Neuron (in vitro differentiated cells): Measurements from ENCODE around the gene CPA4.

Source experiments
- H2AFZ ChIP-seq: one replicate; pipeline ENCODE4 v1.6.1; 2013; ENCODE audit warnings: low read depth, mild to moderate bottlenecking, inconsistent platforms, low read length, moderate library complexity
- H3K27me3 ChIP-seq: one replicate; pipeline ENCODE4 v1.6.1; 2013; ENCODE audit warnings: low read length; ENCODE audit not compliant: insufficient read depth
- H3K36me3 ChIP-seq: one replicate; pipeline ENCODE4 v1.6.1; 2013; ENCODE audit warnings: low read length; ENCODE audit not compliant: insufficient read depth
- H3K4me1 ChIP-seq: one replicate; pipeline ENCODE4 v1.6.1; 2013; ENCODE audit warnings: low read length; ENCODE audit not compliant: insufficient read depth
- H3K4me3 ChIP-seq: 2 replicates; pipeline ENCODE4 v1.5.1; 2013; ENCODE audit warnings: mild to moderate bottlenecking, low read length, moderate library complexity
- H3K9me3 ChIP-seq: one replicate; pipeline ENCODE4 v1.6.1; 2013; ENCODE audit warnings: low read length

The CPA4 gene

GRCh38 chr7:130269318-130269694 lies 23.7 kb upstream of the CPA4 start:
- no peaks in the 10 kb centered on the region for H3K27me3 ChIP-seq
- no peak overlapping the region for H2AFZ ChIP-seq
- no peak overlapping the region for H3K4me3 ChIP-seq
- H3K36me3 ChIP-seq = no peaks in the 10 kb centered on the region
- H3K4me1 ChIP-seq = peaks cover 19% of the 10 kb centered on the region
- no peaks in the 10 kb centered on the region for H3K9me3 ChIP-seq

DNA sequence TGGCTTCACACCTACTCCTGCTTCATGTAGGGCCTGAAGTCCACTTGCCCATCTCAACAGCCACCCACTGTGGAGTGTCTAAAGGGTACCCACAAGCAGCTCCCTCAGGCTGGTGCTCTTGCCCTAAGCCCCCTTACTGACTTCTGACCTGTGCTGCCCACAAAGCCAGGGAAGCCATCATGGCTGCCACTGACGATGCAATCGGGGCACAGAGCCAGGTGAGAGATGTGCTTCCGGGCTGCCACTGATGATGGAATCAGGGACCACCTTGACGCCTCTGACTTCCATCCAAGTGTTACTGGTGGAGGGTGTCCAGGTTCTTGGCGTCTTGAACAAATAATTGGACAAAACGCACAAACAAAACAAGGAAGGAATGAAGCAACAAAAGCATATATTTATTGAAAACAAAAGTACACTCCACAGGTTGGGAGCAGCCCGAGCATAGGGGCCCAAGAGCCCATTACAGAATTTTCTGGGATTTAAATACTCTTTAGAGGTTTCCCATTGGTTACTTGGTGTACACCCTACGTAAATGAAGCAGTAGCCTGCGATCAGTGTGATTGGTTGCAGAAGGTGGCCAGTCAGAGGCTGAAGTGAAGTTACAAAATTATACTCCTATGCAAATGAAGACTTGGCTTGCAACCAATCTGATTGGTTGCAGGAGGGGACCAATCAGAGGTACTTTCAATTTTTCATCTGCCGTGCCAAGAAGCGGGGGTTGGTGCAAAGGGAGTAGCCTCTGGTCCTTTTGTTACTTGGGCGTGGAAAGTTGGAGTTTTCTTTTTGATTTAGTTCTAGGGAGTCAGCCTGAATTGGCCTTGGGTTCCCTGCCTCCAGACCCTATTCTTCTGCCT lies 21.8 kb upstream of the CPA4 start:
- H3K27me3 ChIP-seq = no peaks in the 10 kb centered on the region
- no peak overlapping the region for H2AFZ ChIP-seq
- no peaks in the 10 kb centered on the region for H3K36me3 ChIP-seq
- no peaks in the 10 kb centered on the region for H3K9me3 ChIP-seq
- H3K4me1 ChIP-seq = peaks cover 28% of the 10 kb centered on the region
- H3K4me3 ChIP-seq = no peak overlapping the region

GRCh38 chr7:130272381-130273080 lies 20.4 kb upstream of the CPA4 start:
- H2AFZ ChIP-seq = no peak overlapping the region
- peak overlapping the region; percentile 9 for H3K4me3 ChIP-seq
- peaks cover 28% of the 10 kb centered on the region for H3K4me1 ChIP-seq
- no peaks in the 10 kb centered on the region for H3K36me3 ChIP-seq
- H3K27me3 ChIP-seq = no peaks in the 10 kb centered on the region
- peaks cover 1% of the 10 kb centered on the region for H3K9me3 ChIP-seq

DNA sequence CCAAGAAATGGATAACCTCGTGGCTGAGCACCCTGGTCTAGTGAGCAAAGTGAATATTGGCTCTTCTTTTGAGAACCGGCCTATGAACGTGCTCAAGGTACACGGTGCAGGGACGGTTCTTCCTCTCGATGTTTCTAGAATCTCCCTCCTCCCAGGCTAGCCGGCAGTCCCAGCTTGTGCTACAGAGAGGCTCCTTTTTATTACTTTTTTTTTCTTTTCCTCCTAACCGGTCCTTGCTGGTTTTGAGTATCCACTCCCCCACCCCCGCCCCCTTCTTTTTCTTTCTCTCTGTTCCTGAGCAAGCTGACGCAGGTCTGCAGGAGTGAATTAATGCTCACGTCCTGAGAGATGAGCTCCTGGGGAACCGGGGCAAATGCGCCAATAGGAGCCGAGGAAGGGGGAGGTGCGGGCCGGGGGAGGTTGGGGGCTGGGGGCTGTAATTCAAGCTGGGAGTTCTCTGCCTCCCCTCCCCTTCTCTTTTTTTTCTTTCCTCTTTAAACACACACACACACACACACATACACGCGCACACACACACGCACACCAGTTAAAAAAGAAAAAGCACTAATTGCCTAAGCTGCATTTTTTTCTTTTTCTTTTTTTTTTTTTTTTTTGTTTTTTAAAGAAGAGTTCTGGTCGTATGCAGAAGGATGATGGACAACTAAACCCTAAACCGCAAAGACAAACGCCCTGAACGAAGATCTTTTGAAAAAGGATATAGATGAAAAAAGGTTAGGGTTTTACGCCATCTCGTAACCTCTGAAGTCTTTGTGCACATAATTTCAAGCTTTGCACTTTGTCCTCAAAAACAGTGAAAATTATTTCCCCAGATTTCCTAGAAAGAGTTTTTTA lies 19.7 kb upstream of the CPA4 start:
- H3K9me3 ChIP-seq = peaks cover 1% of the 10 kb centered on the region
- H3K4me3 ChIP-seq = peak overlapping the region; percentile 20
- no peaks in the 10 kb centered on the region for H3K27me3 ChIP-seq
- H3K4me1 ChIP-seq = peaks cover 28% of the 10 kb centered on the region
- H3K36me3 ChIP-seq = no peaks in the 10 kb centered on the region
- H2AFZ ChIP-seq = peak overlapping the region; percentile 21

DNA sequence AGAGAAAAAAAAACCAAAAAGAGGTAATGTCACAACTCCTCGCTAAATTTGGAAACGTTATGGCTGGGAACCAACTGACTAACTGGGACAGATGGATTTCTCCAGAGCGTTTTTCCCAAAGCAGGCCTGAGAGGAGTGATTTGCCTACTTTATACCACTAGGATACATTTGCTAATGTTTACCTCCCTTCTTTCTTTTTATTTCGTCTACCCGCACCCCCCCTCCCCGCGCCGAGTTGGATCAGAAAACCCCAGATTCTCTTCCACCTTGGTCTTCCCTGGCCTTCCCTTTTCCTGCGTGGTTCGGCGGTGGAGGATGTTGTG lies 19.1 kb upstream of the CPA4 start:
- Histone ChIP-seq H2AFZ (peak overlapping the region; percentile 21), H3K36me3 (no peaks in the 10 kb centered on the region), H3K4me3 (peak overlapping the region; percentile 20), H3K9me3 (peaks cover 1% of the 10 kb centered on the region), H3K4me1 (peaks cover 28% of the 10 kb centered on the region), H3K27me3 (no peaks in the 10 kb centered on the region)

GRCh38 chr7:130274296-130274695 lies 18.7 kb upstream of the CPA4 start:
- Histone ChIP-seq H3K9me3 (peaks cover 1% of the 10 kb centered on the region), H3K27me3 (no peaks in the 10 kb centered on the region), H2AFZ (peak overlapping the region; percentile 21), H3K4me3 (peak overlapping the region; percentile 20), H3K4me1 (peaks cover 28% of the 10 kb centered on the region), H3K36me3 (no peaks in the 10 kb centered on the region)

- Histone ChIP-seq H2AFZ (no peak overlapping the region), H3K4me1 (peaks cover 28% of the 10 kb centered on the region), H3K4me3 (no peak overlapping the region), H3K9me3 (peaks cover 1% of the 10 kb centered on the region), H3K27me3 (no peaks in the 10 kb centered on the region), H3K36me3 (no peaks in the 10 kb centered on the region)
These were observed 17.9 kb upstream of the CPA4 start for GRCh38 chr7:130274983-130275591.

DNA sequence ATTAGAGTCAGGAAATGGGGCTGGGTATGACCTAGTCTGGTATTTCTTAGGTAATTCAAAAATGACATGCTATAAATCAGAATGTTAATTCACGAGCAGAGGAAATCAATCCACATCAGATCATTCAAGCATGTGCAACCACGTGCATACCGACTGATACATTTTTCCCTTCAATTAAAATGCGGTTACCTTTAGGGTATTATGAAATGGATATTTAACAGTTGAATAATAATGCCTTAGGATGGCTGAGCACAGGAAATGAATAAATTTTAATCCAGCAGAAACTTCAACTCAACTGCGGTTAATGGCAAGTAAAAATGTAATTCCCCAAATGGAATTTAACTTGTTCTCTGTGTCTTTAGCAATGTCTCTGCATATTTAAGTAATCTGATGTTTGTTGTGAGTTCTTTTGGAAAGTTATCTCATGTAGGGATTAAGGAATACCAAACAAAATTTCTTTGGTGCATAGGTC lies 17.1 kb upstream of the CPA4 start:
- Histone ChIP-seq H3K27me3 (no peaks in the 10 kb centered on the region), H3K4me3 (no peak overlapping the region), H2AFZ (no peak overlapping the region), H3K9me3 (peaks cover 1% of the 10 kb centered on the region), H3K4me1 (peaks cover 28% of the 10 kb centered on the region), H3K36me3 (no peaks in the 10 kb centered on the region)

- no peaks in the 10 kb centered on the region for H3K27me3 ChIP-seq
- no peak overlapping the region for H3K4me3 ChIP-seq
- peaks cover 1% of the 10 kb centered on the region for H3K9me3 ChIP-seq
- H3K36me3 ChIP-seq = no peaks in the 10 kb centered on the region
- H2AFZ ChIP-seq = no peak overlapping the region
- peaks cover 26% of the 10 kb centered on the region for H3K4me1 ChIP-seq
These were observed 15.9 kb upstream of the CPA4 start for GRCh38 chr7:130276796-130277762.

- peaks cover 19% of the 10 kb centered on the region for H3K4me1 ChIP-seq
- H3K9me3 ChIP-seq = peaks cover 1% of the 10 kb centered on the region
- no peaks in the 10 kb centered on the region for H3K27me3 ChIP-seq
- H2AFZ ChIP-seq = no peak overlapping the region
- no peaks in the 10 kb centered on the region for H3K36me3 ChIP-seq
- H3K4me3 ChIP-seq = no peak overlapping the region
These were observed 15.0 kb upstream of the CPA4 start for GRCh38 chr7:130277763-130278643.

GRCh38 chr7:130278860-130279259 lies 14.1 kb upstream of the CPA4 start:
- Histone ChIP-seq H3K9me3 (peaks cover 1% of the 10 kb centered on the region), H3K27me3 (no peaks in the 10 kb centered on the region), H3K4me3 (no peak overlapping the region), H3K4me1 (peaks cover 13% of the 10 kb centered on the region), H3K36me3 (no peaks in the 10 kb centered on the region), H2AFZ (no peak overlapping the region)
